Activated CD4-positive, alpha-beta T cell treated with anti-CD3 and anti-CD28 coated beads, Interleukin-10, Interleukin-2, amounts not matched to agents 100 ng/mL and 50 ng/mL, durations not matched to agents 16 hours and 8 hours (primary cell): Measurements from ENCODE around the gene TNFRSF1A.

Experiments used
- DNase-seq: peaks from one replicate; pipeline ENCODE4 v3.0.0-alpha.2; 2020

The TNFRSF1A gene

DNA sequence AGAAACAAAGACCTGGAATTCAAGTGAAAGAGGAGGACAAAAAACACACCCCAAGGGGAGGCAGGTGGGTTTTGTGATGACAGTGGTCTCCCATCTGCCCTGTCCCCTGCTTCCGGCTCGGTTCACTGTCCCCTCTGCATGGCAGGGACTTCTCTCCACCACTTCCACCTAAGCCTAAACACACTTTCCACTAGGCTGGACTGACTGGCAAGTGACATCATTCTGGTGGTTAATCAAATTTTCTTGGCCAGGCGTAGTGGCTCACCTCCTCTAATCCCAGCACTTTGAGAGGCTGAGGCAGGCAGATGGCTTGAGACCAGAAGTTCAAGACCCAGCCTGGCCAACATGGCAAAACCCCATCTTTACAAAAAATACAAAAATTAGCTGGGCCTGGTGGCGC, 19.5 kb downstream of the TNFRSF1A start:
- no peak for DNase-seq

DNA sequence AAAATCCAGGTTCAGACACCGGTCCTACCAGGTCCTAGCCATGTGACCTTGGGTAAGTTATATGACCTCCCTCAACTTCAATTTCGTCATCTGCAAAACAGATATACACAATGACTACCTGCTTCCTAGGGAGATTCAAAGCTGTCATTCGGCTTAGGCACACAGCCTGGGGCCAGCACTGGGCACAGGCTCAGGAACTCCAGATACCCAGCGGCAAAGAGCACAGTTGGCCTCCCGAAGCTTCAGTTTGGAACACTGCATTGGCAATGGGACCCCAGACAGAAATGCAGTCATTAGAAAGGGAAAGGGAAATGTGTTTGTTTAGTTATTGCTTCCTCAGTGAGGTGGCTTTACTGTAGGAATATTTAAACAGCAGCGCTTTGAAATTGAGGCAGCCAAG, 20.0 kb downstream of the TNFRSF1A start:
- DNase-seq, result no peak

GRCh38 chr12:6319446-6319845, 22.4 kb downstream of the TNFRSF1A start:
- DNase-seq, result no peak

- no peak for DNase-seq
Measured at GRCh38 chr12:6318440-6318879, 23.4 kb downstream of the TNFRSF1A start.

GRCh38 chr12:6317693-6318439, 24.0 kb downstream of the TNFRSF1A start:
- no peak for DNase-seq

- no peak for DNase-seq
Measured at GRCh38 chr12:6316921-6317692, 24.8 kb downstream of the TNFRSF1A start.

GRCh38 chr12:6315704-6316597, 25.9 kb downstream of the TNFRSF1A start:
- DNase-seq, result no peak

DNA sequence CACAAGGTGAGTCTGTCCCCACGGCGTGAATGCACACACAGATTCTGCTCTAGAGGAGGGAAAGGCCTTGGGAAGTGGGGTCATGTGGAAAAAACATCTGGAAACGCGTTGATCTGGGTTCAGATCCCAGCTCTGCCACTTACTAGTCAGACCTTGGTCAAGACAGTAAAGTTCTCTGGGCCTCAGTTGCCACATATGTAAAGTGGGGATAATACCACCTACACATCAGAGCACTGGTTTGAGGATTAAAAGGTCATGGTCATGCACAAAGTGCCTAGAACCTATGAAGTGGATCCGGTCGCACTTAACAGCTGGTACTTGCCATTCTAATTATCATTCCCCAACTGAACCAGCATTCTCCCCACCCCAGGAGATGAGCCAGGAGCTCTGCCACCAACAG, 26.7 kb downstream of the TNFRSF1A start:
- DNase-seq, result no peak

DNA sequence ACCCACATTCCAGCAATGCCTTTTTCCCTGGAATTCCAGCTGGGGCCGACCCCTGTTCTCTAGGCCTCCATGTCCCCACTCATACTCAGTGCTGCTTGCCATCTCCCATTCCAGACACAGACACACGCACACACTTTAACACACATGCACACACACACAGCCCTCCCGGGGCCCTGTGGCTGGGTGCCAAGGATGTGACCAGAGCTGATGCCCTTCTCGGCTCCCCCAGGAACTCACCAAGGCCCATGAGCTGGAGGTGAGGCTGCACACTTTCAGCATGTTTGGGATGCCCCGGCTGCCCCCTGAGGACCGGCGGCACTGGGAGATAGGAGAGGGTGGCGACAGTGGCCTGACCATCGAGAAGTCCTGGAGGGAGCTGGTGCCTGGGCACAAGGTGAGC, 27.1 kb downstream of the TNFRSF1A start:
- no peak for DNase-seq

GRCh38 chr12:6313326-6313940, 28.4 kb downstream of the TNFRSF1A start:
- no peak for DNase-seq

DNA sequence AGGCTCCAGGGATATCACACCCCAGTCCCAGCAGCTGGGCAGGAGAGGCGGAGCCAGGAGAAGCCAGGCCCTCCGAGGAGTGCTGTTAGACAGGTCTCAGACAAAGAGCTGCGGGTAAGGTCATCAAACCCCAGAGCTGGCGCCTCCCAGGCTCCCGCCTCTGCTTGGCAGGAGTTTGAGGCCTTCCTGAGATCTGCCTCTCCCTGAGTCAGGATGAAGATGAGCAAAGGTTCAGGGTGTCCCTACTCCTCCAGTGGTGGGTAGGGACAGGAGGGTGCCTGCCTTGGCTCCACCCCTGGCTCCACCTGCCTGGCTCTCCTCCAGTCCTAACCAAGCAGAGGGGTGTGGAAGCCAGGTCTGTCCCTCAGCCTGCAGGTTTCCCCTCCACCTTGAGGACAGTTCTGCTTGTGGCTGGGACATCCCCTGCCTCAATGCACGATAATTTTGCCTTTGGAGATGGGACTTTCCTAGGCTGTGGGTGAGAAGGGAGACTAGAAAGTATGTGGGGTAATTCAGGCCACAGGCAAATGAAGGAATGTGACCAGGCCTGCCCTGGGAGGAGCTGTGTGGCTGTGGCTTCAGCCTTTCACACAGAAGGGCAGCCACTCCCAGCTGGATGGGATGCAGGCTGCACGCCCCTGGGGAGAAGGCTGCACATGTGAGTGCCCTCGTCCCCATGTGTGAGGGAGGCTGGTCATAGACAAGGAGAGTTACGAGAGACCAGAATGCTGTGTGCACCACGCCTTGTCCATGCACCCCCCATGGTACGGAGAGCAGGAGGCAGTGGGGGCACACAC, 29.1 kb downstream of the TNFRSF1A start:
- peak; percentile 32 for DNase-seq

DNA sequence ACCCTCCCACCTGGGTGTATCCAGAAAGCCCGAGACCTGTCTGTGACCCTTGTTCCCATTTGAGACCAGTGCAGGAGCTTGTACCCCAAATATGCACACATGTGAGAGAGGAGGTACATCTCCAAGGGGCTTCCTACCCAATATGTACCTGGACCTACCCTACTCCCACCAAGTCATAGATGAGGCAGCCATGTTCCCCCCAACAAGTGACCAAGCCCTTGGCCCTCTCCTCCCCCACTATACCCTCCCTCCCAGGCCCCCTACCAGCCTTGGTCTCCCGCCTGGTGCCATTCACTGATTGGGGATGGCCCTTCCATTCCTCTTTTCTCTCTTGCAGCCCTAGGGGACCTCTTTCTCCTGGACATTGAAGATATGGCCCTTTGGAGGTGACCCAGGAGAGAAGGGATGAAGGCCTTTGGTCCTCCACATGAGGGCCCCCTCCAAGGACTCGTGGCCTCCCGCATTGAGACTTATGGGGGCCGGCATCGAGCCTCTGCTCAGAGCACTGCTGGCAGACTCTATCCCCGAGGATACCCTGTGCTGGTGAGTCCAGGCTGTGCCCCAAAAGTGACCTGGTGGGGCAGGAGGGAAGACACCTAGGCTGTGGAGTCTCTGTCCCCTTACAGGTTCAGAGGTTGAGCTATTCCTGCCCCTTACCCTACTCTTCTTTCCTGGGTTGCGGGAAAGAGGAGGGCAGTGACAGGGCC, 29.9 kb downstream of the TNFRSF1A start:
- DNase-seq, result no peak

- DNase-seq, result no peak
Measured at GRCh38 chr12:6310771-6311610, 30.9 kb downstream of the TNFRSF1A start.

DNA sequence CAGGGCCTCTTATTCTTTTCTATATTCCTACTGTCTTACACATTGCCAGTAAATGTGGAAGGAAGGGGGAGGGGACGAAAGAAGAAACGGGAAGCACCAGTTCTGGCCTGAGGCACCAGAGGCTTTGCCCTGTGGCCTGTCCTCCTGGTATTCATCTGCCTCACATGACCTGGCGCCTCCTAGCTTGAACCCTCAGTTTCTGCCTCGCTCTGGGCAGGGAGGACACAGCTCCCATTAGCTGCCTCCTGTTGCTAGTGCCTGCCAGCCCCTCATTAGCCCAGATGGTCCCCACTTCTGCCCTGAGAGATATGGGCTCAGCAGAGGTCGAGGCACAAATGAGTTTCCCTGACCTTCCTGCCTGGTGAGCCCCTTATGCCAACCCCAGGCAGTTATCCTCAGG, 34.3 kb downstream of the TNFRSF1A start:
- DNase-seq, result no peak

DNA sequence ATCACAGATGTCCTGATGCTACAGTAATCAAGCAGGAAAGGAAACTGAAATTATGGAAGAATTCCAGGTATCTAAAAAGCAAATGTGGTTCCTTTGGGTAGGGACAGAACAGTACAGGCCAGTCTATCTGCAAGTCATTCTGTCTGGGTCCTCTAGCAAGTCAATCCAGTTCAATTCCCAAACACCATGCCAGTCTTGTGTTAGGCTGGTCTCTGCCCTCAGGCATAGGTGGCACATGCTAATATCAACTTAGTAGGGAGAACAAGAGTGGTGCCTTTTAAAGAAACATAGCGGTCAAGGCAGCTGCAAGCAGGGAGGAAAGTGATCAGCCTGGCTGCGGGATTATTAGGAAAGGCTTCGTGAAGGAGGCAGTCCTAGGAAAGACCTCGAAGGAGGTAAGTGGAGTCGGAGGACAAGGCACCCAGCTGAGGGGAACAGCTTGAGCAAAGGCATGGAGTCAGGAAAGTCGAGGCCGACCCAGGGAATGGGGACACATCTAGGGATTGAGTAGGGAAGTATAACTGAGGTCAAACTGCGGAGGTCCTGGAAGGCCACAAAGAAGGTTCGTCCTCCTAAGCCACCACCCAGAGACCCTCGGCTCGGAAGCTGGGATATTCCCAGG, 35.2 kb downstream of the TNFRSF1A start:
- DNase-seq, result no peak

DNA sequence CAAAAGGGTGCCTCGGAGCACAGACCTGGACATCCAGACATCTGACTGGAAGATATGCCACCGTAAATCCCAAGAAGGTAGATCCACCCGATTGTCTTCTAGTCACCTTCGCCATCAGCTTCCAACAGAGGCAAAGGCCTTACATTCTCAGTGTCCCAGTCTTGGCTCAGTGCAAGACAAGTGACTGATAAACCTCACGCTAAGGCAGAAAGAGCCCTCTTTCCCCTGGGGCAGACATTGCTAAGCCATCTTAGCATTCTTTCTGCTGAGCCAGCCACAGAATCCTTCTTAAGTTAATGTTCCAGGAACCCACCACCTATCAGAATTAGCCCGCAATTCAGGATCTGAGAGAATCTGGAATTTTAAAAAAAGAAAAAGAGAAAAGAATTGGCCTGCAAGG, 35.7 kb downstream of the TNFRSF1A start:
- DNase-seq, result no peak

DNA sequence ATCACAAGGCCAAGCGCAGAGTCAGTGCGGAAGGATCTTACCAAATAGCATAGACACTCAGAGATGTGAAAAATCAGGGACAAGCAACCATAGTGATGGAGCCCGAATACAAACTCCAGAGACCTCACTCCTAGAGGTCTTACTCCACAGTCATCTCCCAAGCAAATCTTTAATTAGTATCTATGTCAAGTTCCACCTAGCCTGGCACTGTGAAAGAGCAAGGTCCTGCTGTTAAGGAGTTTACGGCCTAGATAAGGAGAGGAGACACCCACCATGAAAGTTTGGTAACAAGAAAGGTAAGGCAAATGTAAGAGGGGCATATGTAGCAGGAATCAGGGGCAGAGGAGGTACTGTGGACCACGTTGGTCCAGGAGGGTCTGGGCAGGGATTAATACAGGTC, 38.8 kb downstream of the TNFRSF1A start:
- no peak for DNase-seq

DNA sequence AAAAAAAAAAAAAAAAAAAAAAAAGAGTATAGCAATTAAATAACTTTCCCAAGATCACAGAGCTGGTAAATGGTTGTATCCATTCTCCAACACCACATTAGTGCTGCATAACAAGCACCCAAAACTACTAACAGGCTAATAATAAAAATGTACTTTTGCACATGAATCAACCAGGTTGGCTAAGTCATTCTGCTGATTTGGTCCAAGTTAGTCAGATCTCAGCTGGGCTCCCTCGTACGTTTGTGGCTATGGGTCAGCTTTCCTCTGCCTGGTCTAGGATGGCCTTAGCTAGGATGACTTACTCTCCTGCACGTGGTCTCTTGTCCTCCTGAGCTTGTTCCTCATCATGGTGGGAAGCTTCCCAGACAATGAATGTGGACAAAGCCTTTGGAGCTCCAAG, 39.3 kb downstream of the TNFRSF1A start:
- DNase-seq, result no peak

- DNase-seq, result no peak
Measured at GRCh38 chr12:6301721-6302120, 40.2 kb downstream of the TNFRSF1A start.

DNA sequence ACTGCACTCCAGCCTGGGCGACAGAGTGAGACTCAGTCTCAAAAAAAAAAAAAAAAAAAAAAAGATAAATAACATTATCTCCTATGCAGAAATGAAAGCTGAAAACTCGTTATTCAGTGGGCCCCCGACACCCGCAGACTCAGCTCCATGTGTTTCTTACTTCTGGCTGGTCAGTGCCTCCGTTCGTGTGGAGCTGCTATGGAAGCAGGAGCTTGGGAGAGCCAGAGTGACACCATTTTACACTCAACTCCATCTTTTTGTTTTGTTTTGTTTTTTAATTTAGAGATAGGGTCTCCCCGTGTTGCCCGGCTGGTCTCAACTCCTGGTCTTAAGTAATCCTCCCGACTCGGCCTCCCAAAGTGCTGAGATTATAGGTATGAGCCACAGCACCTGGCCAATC, 44.7 kb downstream of the TNFRSF1A start:
- DNase-seq, result no peak
